GM06990 (cell line): ENCODE data around the gene PIGR.
A peak's percentile ranks its signal among the peaks of the same experiment; 100 is the strongest.

ENCODE experiments used
- DNase-seq: peaks from one replicate; pipeline ENCODE4 v3.0.0-alpha.2; 2011; ENCODE audit not compliant: insufficient read length; ENCODE audit errors: extremely low read depth
- H3K27me3 ChIP-seq: replicated peaks from 2 replicates; pipeline ENCODE4 v1.6.0; 2011; ENCODE audit warnings: low read length; ENCODE audit not compliant: control insufficient read depth, insufficient read depth
- H3K36me3 ChIP-seq: 2 replicates; pipeline ENCODE4 v1.5.1; 2011; ENCODE audit warnings: low read length; ENCODE audit not compliant: control insufficient read depth, insufficient read depth
- H3K4me3 ChIP-seq: replicated peaks from 2 replicates; pipeline ENCODE4 v1.5.1; 2011; ENCODE audit warnings: low read depth, mild to moderate bottlenecking, control low read depth, low read length
- CTCF ChIP-seq: IDR thresholded peaks from 2 replicates; pipeline ENCODE4 v1.5.1; 2011; ENCODE audit warnings: low read length, control low read depth, mild to moderate bottlenecking, inconsistent platforms; ENCODE audit not compliant: insufficient read depth, poor library complexity, severe bottlenecking

PIGR gene

GRCh38 chr1:206939841-206940587 is 6.3 kb downstream of the PIGR start:
- DNase-seq, result no peak
- H3K4me3 ChIP-seq, result no peak overlapping the region
- TF ChIP-seq CTCF, result no peak

GRCh38 chr1:206939131-206939530 is 7.1 kb downstream of the PIGR start:
- Histone ChIP-seq H3K27me3 (no peaks in the 10 kb centered on the region), H3K4me3 (no peak overlapping the region), H3K36me3 (no peaks in the 10 kb centered on the region)
- no peak for DNase-seq
- no peak for TF ChIP-seq CTCF

More at GRCh38 chr1:206939841-206940587, 6.3 kb downstream of the PIGR start:
- Histone ChIP-seq H3K36me3 (no peaks in the 10 kb centered on the region), H3K27me3 (no peaks in the 10 kb centered on the region)

DNA sequence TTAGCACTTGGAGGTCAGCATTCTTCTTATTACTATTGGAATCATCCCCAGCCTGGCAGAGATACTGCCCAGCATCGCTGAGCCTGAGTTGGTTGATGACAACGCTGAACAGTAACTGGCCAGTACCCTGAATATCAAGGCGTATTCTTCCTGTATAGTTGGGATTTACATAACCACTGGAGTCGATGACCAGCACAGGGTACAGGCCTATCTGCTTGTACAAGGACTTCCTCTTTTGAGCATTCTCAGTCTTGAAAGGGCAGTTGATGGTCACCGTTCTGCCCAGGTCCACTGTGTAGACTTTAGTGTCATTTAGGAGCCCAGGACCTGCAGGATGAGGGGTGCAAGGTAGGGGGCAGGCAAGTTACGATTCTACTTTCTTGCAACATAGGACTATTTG is 8.8 kb downstream of the PIGR start:
- H3K27me3 ChIP-seq, result no peaks in the 10 kb centered on the region
- no peak for DNase-seq
- TF ChIP-seq CTCF, result no peak
- no peak overlapping the region for H3K4me3 ChIP-seq
- H3K36me3 ChIP-seq, result no peaks in the 10 kb centered on the region

DNA sequence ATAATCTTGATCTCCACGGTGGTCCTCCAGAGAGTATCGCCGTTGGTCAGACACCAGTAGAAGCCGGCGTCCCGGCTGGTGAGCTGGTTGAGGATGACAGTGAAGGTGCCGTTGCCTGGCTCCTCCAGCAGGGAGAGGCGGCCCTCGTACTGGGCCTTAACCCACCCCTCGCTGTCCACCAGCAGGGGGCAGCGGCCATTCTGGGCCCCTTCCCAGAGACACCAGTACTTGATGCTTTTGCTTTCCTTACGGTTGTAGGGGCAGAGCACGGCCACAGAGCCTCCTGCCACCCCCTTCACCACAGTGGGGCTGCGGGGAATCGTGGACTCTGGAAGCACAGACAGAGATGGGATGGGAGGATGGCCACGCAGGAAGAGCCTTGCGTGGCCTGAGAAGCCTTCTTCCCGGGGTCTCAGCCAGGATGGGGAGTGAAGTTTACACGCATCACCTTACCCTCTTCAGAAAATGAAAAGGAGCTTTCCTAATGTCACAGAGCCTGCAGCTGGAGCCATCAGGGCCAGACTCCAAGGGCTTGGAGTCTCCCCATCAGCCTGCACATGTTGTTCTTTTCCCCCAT is 10.7 kb downstream of the PIGR start:
- DNase-seq, result peak; percentile 43
- Histone ChIP-seq H3K27me3 (no peaks in the 10 kb centered on the region), H3K36me3 (no peaks in the 10 kb centered on the region), H3K4me3 (no peak overlapping the region)
- TF ChIP-seq CTCF, result peak; percentile 71

DNA sequence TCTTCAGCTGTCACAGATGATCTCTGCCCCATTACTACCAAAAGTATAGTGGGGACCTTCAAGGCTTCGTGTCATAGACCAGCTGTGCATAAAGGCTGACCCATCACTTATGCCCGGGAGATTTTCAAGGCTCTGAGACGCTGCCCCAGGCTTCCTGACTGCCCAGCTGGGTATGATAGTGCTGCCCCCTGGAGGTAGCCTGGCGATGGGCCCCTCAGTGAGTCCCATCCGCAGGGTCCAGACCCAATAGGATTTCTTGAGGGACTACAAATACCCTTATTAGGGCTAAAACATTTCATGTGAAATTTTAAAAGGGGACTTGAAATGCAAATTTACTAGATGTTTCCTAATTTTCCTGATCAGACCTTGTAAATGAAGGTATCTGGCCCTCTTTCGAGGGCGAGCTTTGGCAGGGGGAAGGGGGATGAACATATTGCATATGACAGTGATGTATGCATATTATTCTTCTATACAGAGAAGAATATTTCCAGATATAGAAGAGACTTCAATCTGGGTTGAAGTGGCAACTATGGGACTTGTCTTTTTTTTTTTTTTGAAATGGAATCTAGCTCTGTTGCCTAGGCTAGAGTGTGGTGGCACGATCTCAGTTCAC is 12.8 kb downstream of the PIGR start:
- no peaks in the 10 kb centered on the region for H3K36me3 ChIP-seq
- no peak overlapping the region for H3K4me3 ChIP-seq
- TF ChIP-seq CTCF, result peak; percentile 97
- H3K27me3 ChIP-seq, result no peaks in the 10 kb centered on the region
- peak; percentile 56 for DNase-seq
